Mammary epithelial cell (primary cell): Measurements from ENCODE around the gene SAMD13.

Experiments used
- CTCF ChIP-seq, 2 donors: IDR thresholded peaks in 1 of 2; conservative IDR thresholded peaks in 1 of 2; 2 replicates each; pipeline ENCODE4 v1.5.1; 2011 to 2012; ENCODE audit warnings: inconsistent platforms in 2 of 2, low read length in 2 of 2, mild to moderate bottlenecking in 2 of 2, control low read depth in 1 of 2, low read depth in 1 of 2; ENCODE audit not compliant: insufficient read depth in 1 of 2; ENCODE audit errors: extremely low read depth in 1 of 2
- EZH2 ChIP-seq: IDR thresholded peaks from 2 replicates; pipeline ENCODE4 v1.6.1; 2012; ENCODE audit warnings: low read length, inconsistent platforms, borderline replicate concordance

DNA sequence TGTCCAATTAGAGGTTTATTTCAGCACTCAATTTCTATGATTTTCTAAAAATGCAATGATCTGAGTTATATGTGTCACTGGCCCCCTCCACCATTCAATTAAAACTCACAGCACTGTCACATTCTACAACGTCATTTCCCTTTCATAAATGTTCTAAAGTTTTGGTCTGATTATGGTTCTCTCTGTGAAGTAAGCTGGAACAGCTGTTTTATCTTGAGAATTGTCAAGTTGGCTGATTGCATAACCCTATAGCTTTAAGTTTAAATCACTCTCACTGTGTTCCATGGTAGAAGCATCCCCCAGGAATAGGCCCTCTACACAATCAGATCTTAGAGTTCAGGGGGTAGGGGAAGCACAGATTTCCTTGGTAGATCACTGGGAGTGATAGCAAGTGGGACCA lies 55.4 kb downstream of the SAMD13 start:
- TF ChIP-seq CTCF (conservative IDR thresholded peaks at IDR 0.05 in 1 of 2, IDR thresholded peaks at IDR 0.05 in 1 of 2; ENCODE audit: extremely low read depth in 1 of 2, insufficient read depth in 1 of 2, low read depth in 1 of 2, low read length in 2 of 2) (no peak), EZH2 (no peak)
